ENCODE results near the gene GINS1. TPM values are rescaled to one million over a fixed set of nuclear protein-coding genes. Genes with fewer than 3 reads are reported as not detected.
A peak's percentile ranks its signal among the peaks of the same experiment; 100 is the strongest.

The GINS1 gene
- total and polyA plus RNA-seq, 7 experiments from 2014 or later: 0.44 to 24.9 (median 0.88) TPM

GRCh38 chr20:25459111-25459830 lies 51.8 kb downstream of the GINS1 start:
- Histone ChIP-seq H3K4me3 (ENCODE audit: low read length) (no peak overlapping the region), H3K27ac (ENCODE audit: low read depth, low read length) (no peak overlapping the region), H3K4me1 (ENCODE audit: control insufficient read depth in 2 of 2, insufficient read depth in 2 of 2, low read length in 2 of 2) (no peaks in the 10 kb centered on the region), H3K27me3 (ENCODE audit: control insufficient read depth in 2 of 2, insufficient read depth in 2 of 2, low read length in 2 of 2) (no peaks in the 10 kb centered on the region), H3K9me3 (ENCODE audit: control insufficient read depth in 2 of 3, low read length in 3 of 3) (no peaks in the 10 kb centered on the region), H3K36me3 (ENCODE audit: control insufficient read depth in 2 of 3, insufficient read depth in 3 of 3, low read length in 3 of 3) (no peaks in the 10 kb centered on the region)
- Mint-ChIP-seq H3K9me3 (no peaks in the 10 kb centered on the region), H3K36me3 (peaks cover 0 to 12% (median 0%) of the 10 kb centered on the region in 5 donors), H3K4me3 (no peak overlapping the region), H3K27ac (no peak overlapping the region), H3K27me3 (no peaks in the 10 kb centered on the region), H3K4me1 (peaks cover 0 to 5% (median 0%) of the 10 kb centered on the region in 7 donors)
- POLR2A ChIA-PET: no interaction called here
- DNase-seq: no peak
- CTCF ChIA-PET: no interaction called here
- intact Hi-C loops (cut with micrococcal nuclease): no loop called here
- ATAC-seq: no peak

- H3K4me3 Mint-ChIP-seq: no peak overlapping the region
- Histone ChIP-seq H3K4me1 (ENCODE audit: control insufficient read depth in 2 of 2, insufficient read depth in 2 of 2, low read length in 2 of 2) (no peaks in the 10 kb centered on the region), H3K27me3 (ENCODE audit: control insufficient read depth in 2 of 2, insufficient read depth in 2 of 2, low read length in 2 of 2) (no peaks in the 10 kb centered on the region), H3K36me3 (ENCODE audit: control insufficient read depth in 2 of 3, insufficient read depth in 3 of 3, low read length in 3 of 3) (no peaks in the 10 kb centered on the region), H3K4me3 (ENCODE audit: low read length) (no peak overlapping the region), H3K9me3 (ENCODE audit: control insufficient read depth in 2 of 3, low read length in 3 of 3) (no peaks in the 10 kb centered on the region), H3K27ac (ENCODE audit: low read depth, low read length) (no peak overlapping the region)
- peaks cover 0 to 4% (median 0%) of the 10 kb centered on the region in 5 donors for H3K36me3 Mint-ChIP-seq
- peaks cover 0 to 5% (median 0%) of the 10 kb centered on the region in 7 donors for H3K4me1 Mint-ChIP-seq
- DNase-seq: no peak
- no peak overlapping the region for H3K27ac Mint-ChIP-seq
- H3K9me3 Mint-ChIP-seq: no peaks in the 10 kb centered on the region
- no peak for ATAC-seq
- CTCF ChIA-PET: interaction anchor here (0.6 kb wide), 1 partner anchor 92 kb away, joined by 3 read pairs; no protein-coding TSS in a partner anchor
- POLR2A ChIA-PET: interaction anchor here (0.6 kb wide), 1 partner anchor 132 kb away, joined by 3 read pairs; no protein-coding TSS in a partner anchor
- H3K27me3 Mint-ChIP-seq: no peaks in the 10 kb centered on the region
- intact Hi-C loops (cut with micrococcal nuclease): no loop called here
Measured at GRCh38 chr20:25459916-25460535, 52.6 kb downstream of the GINS1 start.

GRCh38 chr20:25460566-25461280 lies 53.2 kb downstream of the GINS1 start:
- Histone ChIP-seq H3K27me3 (ENCODE audit: control insufficient read depth in 2 of 2, insufficient read depth in 2 of 2, low read length in 2 of 2) (no peaks in the 10 kb centered on the region), H3K4me1 (ENCODE audit: control insufficient read depth in 2 of 2, insufficient read depth in 2 of 2, low read length in 2 of 2) (no peaks in the 10 kb centered on the region), H3K9me3 (ENCODE audit: control insufficient read depth in 2 of 3, low read length in 3 of 3) (no peaks in the 10 kb centered on the region), H3K36me3 (ENCODE audit: control insufficient read depth in 2 of 3, insufficient read depth in 3 of 3, low read length in 3 of 3) (no peaks in the 10 kb centered on the region), H3K4me3 (ENCODE audit: low read length) (no peak overlapping the region), H3K27ac (ENCODE audit: low read depth, low read length) (no peak overlapping the region)
- ATAC-seq: peak; percentile 19
- Mint-ChIP-seq H3K9me3 (no peaks in the 10 kb centered on the region), H3K4me1 (peaks cover 0 to 5% (median 0%) of the 10 kb centered on the region in 7 donors), H3K4me3 (no peak overlapping the region), H3K27me3 (no peaks in the 10 kb centered on the region), H3K27ac (no peak overlapping the region), H3K36me3 (no peaks in the 10 kb centered on the region)
- POLR2A ChIA-PET: no interaction called here
- CTCF ChIA-PET: interaction anchor here (0.6 kb wide), 1 partner anchor 91 kb away, joined by 3 read pairs; no protein-coding TSS in a partner anchor
- DNase-seq: no peak
- intact Hi-C loops (cut with micrococcal nuclease): no loop called here

GRCh38 chr20:25461281-25461650 lies 53.8 kb downstream of the GINS1 start:
- Mint-ChIP-seq H3K4me3 (no peak overlapping the region), H3K27ac (no peak overlapping the region), H3K36me3 (no peaks in the 10 kb centered on the region), H3K27me3 (no peaks in the 10 kb centered on the region), H3K9me3 (no peaks in the 10 kb centered on the region), H3K4me1 (peaks cover 0 to 5% (median 0%) of the 10 kb centered on the region in 7 donors)
- H3K4me3 ChIP-seq (ENCODE audit: low read length): no peak overlapping the region
- no peaks in the 10 kb centered on the region for H3K27me3 ChIP-seq (ENCODE audit: control insufficient read depth in 2 of 2, insufficient read depth in 2 of 2, low read length in 2 of 2)
- intact Hi-C loops (cut with micrococcal nuclease): no loop called here
- no peaks in the 10 kb centered on the region for H3K9me3 ChIP-seq (ENCODE audit: control insufficient read depth in 2 of 3, low read length in 3 of 3)
- H3K27ac ChIP-seq (ENCODE audit: low read depth, low read length): no peak overlapping the region
- POLR2A ChIA-PET: no interaction called here
- CTCF ChIA-PET: no interaction called here
- no peaks in the 10 kb centered on the region for H3K36me3 ChIP-seq (ENCODE audit: control insufficient read depth in 2 of 3, insufficient read depth in 3 of 3, low read length in 3 of 3)
- no peak for ATAC-seq
- DNase-seq: no peak
- H3K4me1 ChIP-seq (ENCODE audit: control insufficient read depth in 2 of 2, insufficient read depth in 2 of 2, low read length in 2 of 2): no peaks in the 10 kb centered on the region

- DNase-seq (no peak), ATAC-seq (peak; percentile 54)
- Histone ChIP-seq H3K36me3 (ENCODE audit: control insufficient read depth in 2 of 3, insufficient read depth in 3 of 3, low read length in 3 of 3) (no peaks in the 10 kb centered on the region), H3K27me3 (ENCODE audit: control insufficient read depth in 2 of 2, insufficient read depth in 2 of 2, low read length in 2 of 2) (no peaks in the 10 kb centered on the region), H3K9me3 (ENCODE audit: control insufficient read depth in 2 of 3, low read length in 3 of 3) (no peaks in the 10 kb centered on the region), H3K4me3 (ENCODE audit: low read length) (no peak overlapping the region), H3K4me1 (ENCODE audit: control insufficient read depth in 2 of 2, insufficient read depth in 2 of 2, low read length in 2 of 2) (no peaks in the 10 kb centered on the region), H3K27ac (ENCODE audit: low read depth, low read length) (no peak overlapping the region)
- no peaks in the 10 kb centered on the region for H3K36me3 Mint-ChIP-seq
- H3K4me3 Mint-ChIP-seq: no peak overlapping the region
- ChIA-PET POLR2A (no interaction called here), CTCF (no interaction called here)
- H3K9me3 Mint-ChIP-seq: no peaks in the 10 kb centered on the region
- no peak overlapping the region for H3K27ac Mint-ChIP-seq
- intact Hi-C loops (cut with micrococcal nuclease): no loop called here
- no peaks in the 10 kb centered on the region for H3K27me3 Mint-ChIP-seq
- H3K4me1 Mint-ChIP-seq: peaks cover 0 to 5% (median 0%) of the 10 kb centered on the region in 7 donors
Measured at GRCh38 chr20:25461786-25462545, 54.5 kb downstream of the GINS1 start.

- no peaks in the 10 kb centered on the region for H3K36me3 ChIP-seq (ENCODE audit: control insufficient read depth in 2 of 3, insufficient read depth in 3 of 3, low read length in 3 of 3)
- no peaks in the 10 kb centered on the region for H3K9me3 ChIP-seq (ENCODE audit: control insufficient read depth in 2 of 3, low read length in 3 of 3)
- Mint-ChIP-seq H3K9me3 (no peaks in the 10 kb centered on the region), H3K4me1 (peaks cover 0 to 5% (median under 1%) of the 10 kb centered on the region in 7 donors), H3K27me3 (no peaks in the 10 kb centered on the region), H3K27ac (no peak overlapping the region), H3K36me3 (no peaks in the 10 kb centered on the region), H3K4me3 (no peak overlapping the region)
- H3K4me3 ChIP-seq (ENCODE audit: low read length): no peak overlapping the region
- H3K27ac ChIP-seq (ENCODE audit: low read depth, low read length): no peak overlapping the region
- H3K4me1 ChIP-seq (ENCODE audit: control insufficient read depth in 2 of 2, insufficient read depth in 2 of 2, low read length in 2 of 2): no peaks in the 10 kb centered on the region
- DNase-seq: no peak
- ChIA-PET CTCF (no interaction called here), POLR2A (no interaction called here)
- H3K27me3 ChIP-seq (ENCODE audit: control insufficient read depth in 2 of 2, insufficient read depth in 2 of 2, low read length in 2 of 2): no peaks in the 10 kb centered on the region
- intact Hi-C loops (cut with micrococcal nuclease): no loop called here
- no peak for ATAC-seq
Measured at GRCh38 chr20:25464501-25465242, 57.2 kb downstream of the GINS1 start.

All from naive thymus-derived CD4-positive, alpha-beta T cell (primary cell).